NCI-H2171 treated with DMSO at 0.1 percent for 48 hours (cell line): ENCODE data around the gene ARHGAP8.

ENCODE experiments used
- DNase-seq: peaks from one replicate; lab custom pipeline; 2025; lab: John Stamatoyannopoulos, UW

ARHGAP8 gene

GRCh38 chr22:44752285-44753188, at the start of gene ARHGAP8:
Gene ARHGAP8 (plus strand): TSS chr22:44752575. CDS start chr22:44786528, 33,953 bp downstream.
- peak; percentile 59 for DNase-seq

- no peak for DNase-seq
Measured at GRCh38 chr22:44703255-44703870, 49.0 kb upstream of the ARHGAP8 start.

- peak; percentile 20 for DNase-seq
Measured at GRCh38 chr22:44704159-44705021, 48.0 kb upstream of the ARHGAP8 start.

- DNase-seq = no peak
Measured at GRCh38 chr22:44705022-44705297, 47.4 kb upstream of the ARHGAP8 start.

- no peak for DNase-seq
Measured at GRCh38 chr22:44706488-44706887, 45.9 kb upstream of the ARHGAP8 start.

GRCh38 chr22:44707178-44707577, 45.2 kb upstream of the ARHGAP8 start:
- no peak for DNase-seq

GRCh38 chr22:44707752-44708151, 44.6 kb upstream of the ARHGAP8 start:
- DNase-seq = no peak

GRCh38 chr22:44709881-44710392, 42.4 kb upstream of the ARHGAP8 start:
- no peak for DNase-seq

- no peak for DNase-seq
Measured at GRCh38 chr22:44710474-44711240, 41.7 kb upstream of the ARHGAP8 start.

GRCh38 chr22:44711241-44711560, 41.2 kb upstream of the ARHGAP8 start:
- DNase-seq = peak; percentile 30

- DNase-seq = peak; percentile 73
Measured at GRCh38 chr22:44711690-44712555, 40.5 kb upstream of the ARHGAP8 start.

- no peak for DNase-seq
Measured at GRCh38 chr22:44712962-44713361, 39.4 kb upstream of the ARHGAP8 start.

GRCh38 chr22:44714703-44715350, 37.5 kb upstream of the ARHGAP8 start:
- DNase-seq = no peak

GRCh38 chr22:44718418-44718817, 34.0 kb upstream of the ARHGAP8 start:
- DNase-seq = no peak

- peak; percentile 20 for DNase-seq
Measured at GRCh38 chr22:44719586-44720368, 32.6 kb upstream of the ARHGAP8 start.

- no peak for DNase-seq
Measured at GRCh38 chr22:44721213-44721612, 31.2 kb upstream of the ARHGAP8 start.

GRCh38 chr22:44722611-44723010, 29.8 kb upstream of the ARHGAP8 start:
- no peak for DNase-seq

- no peak for DNase-seq
Measured at GRCh38 chr22:44723801-44724200, 28.6 kb upstream of the ARHGAP8 start.

GRCh38 chr22:44724416-44724815, 28.0 kb upstream of the ARHGAP8 start:
- no peak for DNase-seq
